ENCODE data around the gene DCTPP1.

DCTPP1 gene

DNA sequence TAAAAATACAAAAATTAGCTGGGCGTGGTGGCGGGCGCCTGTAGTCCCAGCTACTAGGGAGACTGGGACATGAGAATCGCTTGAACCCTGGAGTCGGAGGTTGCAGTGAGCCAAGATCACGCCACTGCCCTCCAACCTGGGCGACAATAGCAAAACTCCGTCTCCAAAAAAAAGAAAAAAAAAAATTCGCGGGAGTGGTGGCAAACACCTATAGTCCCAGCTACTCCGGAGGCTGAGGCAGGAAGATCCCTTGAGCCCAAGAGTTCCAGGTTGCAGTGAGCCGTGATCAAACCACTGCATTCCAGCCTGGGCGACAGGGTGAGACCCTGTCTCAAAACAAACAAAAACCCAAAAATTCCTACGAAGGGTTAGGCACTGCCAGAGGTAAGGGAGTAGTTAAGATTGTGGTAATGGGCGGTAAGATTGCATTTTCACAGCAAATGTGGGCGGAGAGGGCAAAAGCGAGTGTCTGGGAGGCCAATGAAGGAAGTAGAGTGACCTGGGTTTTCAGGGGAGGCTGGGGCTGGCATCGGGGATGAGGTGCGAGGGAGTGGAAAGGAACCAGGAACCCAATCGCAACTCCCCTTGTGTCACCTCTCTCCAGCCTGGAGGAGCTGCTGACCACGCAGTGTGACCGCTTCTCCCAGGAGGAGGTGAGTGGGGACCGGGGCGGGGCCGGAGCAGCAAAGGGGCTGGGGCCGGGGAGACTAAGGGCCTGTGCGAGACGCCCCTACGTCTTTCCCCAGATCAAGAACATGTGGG, 52.6 kb downstream of the DCTPP1 start:
- TF ChIP-seq, protein P1, sequence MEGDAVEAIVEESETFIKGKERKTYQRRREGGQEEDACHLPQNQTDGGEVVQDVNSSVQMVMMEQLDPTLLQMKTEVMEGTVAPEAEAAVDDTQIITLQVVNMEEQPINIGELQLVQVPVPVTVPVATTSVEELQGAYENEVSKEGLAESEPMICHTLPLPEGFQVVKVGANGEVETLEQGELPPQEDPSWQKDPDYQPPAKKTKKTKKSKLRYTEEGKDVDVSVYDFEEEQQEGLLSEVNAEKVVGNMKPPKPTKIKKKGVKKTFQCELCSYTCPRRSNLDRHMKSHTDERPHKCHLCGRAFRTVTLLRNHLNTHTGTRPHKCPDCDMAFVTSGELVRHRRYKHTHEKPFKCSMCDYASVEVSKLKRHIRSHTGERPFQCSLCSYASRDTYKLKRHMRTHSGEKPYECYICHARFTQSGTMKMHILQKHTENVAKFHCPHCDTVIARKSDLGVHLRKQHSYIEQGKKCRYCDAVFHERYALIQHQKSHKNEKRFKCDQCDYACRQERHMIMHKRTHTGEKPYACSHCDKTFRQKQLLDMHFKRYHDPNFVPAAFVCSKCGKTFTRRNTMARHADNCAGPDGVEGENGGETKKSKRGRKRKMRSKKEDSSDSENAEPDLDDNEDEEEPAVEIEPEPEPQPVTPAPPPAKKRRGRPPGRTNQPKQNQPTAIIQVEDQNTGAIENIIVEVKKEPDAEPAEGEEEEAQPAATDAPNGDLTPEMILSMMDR (conservative IDR thresholded peaks at IDR 0.05; ENCODE audit: control insufficient read depth, insufficient read depth, low read depth, low read length) = no peak
- no peak for DNase-seq (ENCODE audit: low read depth)
- peak overlapping the region; percentile 58 for H3K4me3 ChIP-seq (ENCODE audit: control insufficient read depth, low read depth, low read length)

DNA sequence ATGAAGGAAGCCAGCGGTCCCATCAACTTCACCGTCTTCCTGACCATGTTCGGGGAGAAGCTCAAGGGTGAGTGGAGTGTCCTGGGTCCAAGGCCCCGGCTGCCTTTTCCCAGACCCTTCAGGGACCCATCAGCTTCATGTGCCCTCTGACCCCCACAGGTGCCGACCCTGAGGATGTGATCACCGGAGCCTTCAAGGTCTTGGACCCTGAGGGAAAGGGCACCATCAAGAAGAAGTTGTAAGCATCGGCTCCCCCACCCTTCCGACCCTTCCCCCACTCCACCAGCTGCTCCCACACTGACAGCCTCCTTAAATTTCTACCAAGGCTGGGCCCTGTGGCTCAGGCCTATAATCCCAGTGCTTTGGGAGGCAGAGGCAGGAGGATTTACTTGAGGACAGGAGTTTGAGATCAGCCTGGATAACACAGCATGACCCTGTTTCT, 53.3 kb downstream of the DCTPP1 start:
- DNase-seq (ENCODE audit: low read depth) = no peak
- no peak overlapping the region for H3K4me3 ChIP-seq (ENCODE audit: control insufficient read depth, low read depth, low read length)
- TF ChIP-seq, protein P1 (conservative IDR thresholded peaks at IDR 0.05; ENCODE audit: control insufficient read depth, insufficient read depth, low read depth, low read length) = no peak

DNA sequence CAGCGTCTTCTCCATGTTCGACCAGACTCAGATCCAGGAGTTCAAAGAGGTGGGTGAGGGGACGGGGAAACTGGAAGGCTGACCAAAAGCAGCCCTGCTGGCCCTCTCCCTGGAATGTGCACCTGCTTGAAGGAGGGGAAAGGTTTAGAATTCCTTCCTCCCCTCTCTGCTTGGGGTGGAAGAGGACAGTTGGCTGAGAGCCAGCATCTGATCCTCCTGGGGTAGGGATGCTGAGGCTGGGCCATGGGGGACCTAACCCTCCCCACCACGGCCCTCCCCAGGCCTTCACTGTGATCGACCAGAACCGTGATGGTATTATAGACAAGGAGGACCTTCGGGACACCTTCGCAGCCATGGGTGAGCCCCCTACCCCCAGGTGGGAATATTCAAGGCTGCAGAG, 54.0 kb downstream of the DCTPP1 start:
- H3K4me3 ChIP-seq (ENCODE audit: control insufficient read depth, low read depth, low read length) = no peak overlapping the region
- TF ChIP-seq, protein P1 (conservative IDR thresholded peaks at IDR 0.05; ENCODE audit: control insufficient read depth, insufficient read depth, low read depth, low read length) = no peak

DNA sequence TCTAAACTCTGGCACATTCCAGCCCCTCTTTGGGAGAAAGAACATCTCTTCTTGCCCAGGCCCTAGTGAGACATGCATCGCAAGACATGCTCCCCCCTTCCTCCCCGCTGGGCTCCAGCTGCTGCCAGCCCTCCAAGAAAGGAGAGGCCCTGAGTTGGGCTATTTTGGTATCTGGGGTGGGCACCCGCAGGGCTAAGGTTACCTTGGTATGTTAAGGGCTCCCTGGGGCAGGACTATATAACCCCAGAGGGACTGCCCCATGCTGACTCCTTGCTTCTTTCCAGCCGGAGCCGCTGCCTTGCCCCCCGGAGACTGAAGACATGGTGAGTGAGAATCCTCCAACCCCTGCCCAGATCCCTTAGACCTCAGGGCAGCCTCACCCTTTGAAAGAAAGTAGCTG, 55.3 kb downstream of the DCTPP1 start, which contains the start of gene MYL11:
MYL11 (plus strand) TSS at position 265 of the 400 bp plus-strand sequence; CDS start at position 321, 56 bp downstream.
- TF ChIP-seq, protein P1 (conservative IDR thresholded peaks at IDR 0.05; ENCODE audit: control insufficient read depth, insufficient read depth, low read depth, low read length) = no peak
- no peak for DNase-seq (ENCODE audit: low read depth)
- no peak within 1 kb of the TSS for H3K4me3 ChIP-seq (ENCODE audit: control insufficient read depth, low read depth, low read length)

More for the DNA sequence above, 54.0 kb downstream of the DCTPP1 start:
- DNase-seq (ENCODE audit: low read depth) = no peak
